PFSK-1 (cell line): ENCODE measurements around the gene BCAS1.

ENCODE experiments used
- FOXP2 ChIP-seq: optimal IDR thresholded peaks from 2 replicates; pipeline ENCODE3; 2011; ENCODE audit warnings: borderline replicate concordance, control low read depth, inconsistent platforms; ENCODE audit not compliant: insufficient read depth; ENCODE audit errors: extremely low read length, extremely low read depth
- POLR2AphosphoS5 ChIP-seq: IDR thresholded peaks from 2 replicates; pipeline ENCODE4 v1.6.1; 2012; ENCODE audit warnings: low read depth, mild to moderate bottlenecking, control low read depth, low read length, moderate library complexity
- SIN3A ChIP-seq: IDR thresholded peaks from 2 replicates; pipeline ENCODE4 v1.6.1; 2012; ENCODE audit warnings: mild to moderate bottlenecking, low read length, moderate library complexity, borderline replicate concordance; ENCODE audit not compliant: insufficient read depth
- TAF1 ChIP-seq: IDR thresholded peaks from 2 replicates; pipeline ENCODE4 v1.6.1; 2012; ENCODE audit warnings: low read length, control low read depth, borderline replicate concordance; ENCODE audit not compliant: insufficient read depth
- TF ChIP-seq, protein P1 (sequence below), 2 experiments: IDR thresholded peaks; 2 replicates each; pipeline versions ENCODE4 v1.6.1 to v1.8.0; 2011 to 2012; ENCODE audit warnings: low read depth in 2 of 2, low read length in 2 of 2, control low read depth in 1 of 2, inconsistent platforms in 1 of 2, mild to moderate bottlenecking in 1 of 2, moderate library complexity in 1 of 2; ENCODE audit not compliant: insufficient read depth in 1 of 2

BCAS1 gene

DNA sequence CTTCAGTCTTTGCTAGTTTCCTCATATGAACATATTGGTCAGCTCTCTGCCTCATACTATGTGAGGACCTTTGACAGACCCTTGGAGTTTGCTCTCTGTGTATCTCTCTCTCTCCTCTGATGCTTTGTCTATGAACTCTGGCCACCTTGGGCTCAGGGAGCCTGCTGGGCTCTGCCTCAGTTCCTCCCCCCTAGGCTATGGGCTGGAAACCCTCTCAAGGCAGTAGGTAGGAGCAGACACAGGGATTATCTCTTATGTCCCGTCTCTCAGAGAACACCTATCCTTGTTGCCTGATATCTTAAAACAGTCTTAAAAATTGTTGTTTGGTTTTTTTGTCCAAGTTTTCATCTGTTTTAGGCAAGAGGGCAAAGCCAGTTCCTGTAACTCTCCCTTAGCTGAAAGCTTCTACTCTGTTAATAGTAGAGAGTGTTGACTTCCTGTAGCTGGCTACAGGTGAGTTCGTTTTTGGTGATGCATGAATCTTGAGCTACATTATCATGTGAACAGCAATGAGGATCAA is 68.3 kb downstream of the BCAS1 start:
- no peak for TF ChIP-seq TAF1
- TF ChIP-seq FOXP2: no peak
- no peak for TF ChIP-seq POLR2AphosphoS5
- TF ChIP-seq, protein P1, sequence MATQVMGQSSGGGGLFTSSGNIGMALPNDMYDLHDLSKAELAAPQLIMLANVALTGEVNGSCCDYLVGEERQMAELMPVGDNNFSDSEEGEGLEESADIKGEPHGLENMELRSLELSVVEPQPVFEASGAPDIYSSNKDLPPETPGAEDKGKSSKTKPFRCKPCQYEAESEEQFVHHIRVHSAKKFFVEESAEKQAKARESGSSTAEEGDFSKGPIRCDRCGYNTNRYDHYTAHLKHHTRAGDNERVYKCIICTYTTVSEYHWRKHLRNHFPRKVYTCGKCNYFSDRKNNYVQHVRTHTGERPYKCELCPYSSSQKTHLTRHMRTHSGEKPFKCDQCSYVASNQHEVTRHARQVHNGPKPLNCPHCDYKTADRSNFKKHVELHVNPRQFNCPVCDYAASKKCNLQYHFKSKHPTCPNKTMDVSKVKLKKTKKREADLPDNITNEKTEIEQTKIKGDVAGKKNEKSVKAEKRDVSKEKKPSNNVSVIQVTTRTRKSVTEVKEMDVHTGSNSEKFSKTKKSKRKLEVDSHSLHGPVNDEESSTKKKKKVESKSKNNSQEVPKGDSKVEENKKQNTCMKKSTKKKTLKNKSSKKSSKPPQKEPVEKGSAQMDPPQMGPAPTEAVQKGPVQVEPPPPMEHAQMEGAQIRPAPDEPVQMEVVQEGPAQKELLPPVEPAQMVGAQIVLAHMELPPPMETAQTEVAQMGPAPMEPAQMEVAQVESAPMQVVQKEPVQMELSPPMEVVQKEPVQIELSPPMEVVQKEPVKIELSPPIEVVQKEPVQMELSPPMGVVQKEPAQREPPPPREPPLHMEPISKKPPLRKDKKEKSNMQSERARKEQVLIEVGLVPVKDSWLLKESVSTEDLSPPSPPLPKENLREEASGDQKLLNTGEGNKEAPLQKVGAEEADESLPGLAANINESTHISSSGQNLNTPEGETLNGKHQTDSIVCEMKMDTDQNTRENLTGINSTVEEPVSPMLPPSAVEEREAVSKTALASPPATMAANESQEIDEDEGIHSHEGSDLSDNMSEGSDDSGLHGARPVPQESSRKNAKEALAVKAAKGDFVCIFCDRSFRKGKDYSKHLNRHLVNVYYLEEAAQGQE (IDR thresholded peaks at IDR 0.05; ENCODE audit: insufficient read depth in 1 of 2, low read depth in 2 of 2, low read length in 2 of 2): no peak
- no peak for TF ChIP-seq SIN3A

DNA sequence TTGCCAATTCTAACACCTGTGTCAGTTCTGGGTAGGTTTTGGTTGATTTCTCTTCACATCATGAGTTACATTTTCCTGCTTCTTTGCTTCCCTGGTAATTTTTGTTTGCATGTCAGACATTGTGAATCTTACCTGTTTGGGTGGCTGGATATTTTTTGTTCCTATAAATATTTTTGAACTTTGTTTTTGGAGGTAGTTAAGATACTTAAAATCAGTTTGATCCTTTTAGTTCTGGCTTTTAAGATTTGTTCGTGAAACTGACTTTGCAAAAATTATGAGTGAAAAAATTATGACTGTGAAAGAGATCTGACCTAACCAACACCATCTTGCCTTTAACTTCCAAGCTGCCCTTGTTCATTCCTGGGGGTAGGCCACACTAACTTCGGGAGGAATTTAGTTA is 69.5 kb downstream of the BCAS1 start:
- no peak for TF ChIP-seq FOXP2
- no peak for TF ChIP-seq SIN3A
- TF ChIP-seq, protein P1 (IDR thresholded peaks at IDR 0.05; ENCODE audit: insufficient read depth in 1 of 2, low read depth in 2 of 2, low read length in 2 of 2): no peak
- TF ChIP-seq POLR2AphosphoS5: no peak
- no peak for TF ChIP-seq TAF1

DNA sequence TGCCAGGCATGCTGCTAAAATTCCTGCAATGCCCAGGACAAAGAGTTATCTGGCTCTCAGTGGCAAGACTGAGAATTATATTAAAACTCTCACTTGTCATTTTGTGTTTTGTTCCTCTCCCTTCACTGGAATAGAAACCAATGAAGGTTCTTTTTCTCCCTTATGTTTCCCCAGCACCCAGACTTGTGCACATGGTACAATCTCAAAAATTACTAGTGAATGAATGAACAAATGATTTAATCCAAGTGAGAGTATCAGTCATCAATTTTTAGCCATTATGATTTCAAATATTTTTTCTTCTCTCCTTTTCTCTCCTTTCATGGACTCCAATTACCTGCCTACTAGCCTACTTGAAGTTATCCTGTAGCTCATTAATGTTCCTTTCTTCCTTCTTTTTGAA is 70.1 kb downstream of the BCAS1 start:
- TF ChIP-seq FOXP2 (no peak), SIN3A (no peak)
- TF ChIP-seq, protein P1 (IDR thresholded peaks at IDR 0.05; ENCODE audit: insufficient read depth in 1 of 2, low read depth in 2 of 2, low read length in 2 of 2): no peak

DNA sequence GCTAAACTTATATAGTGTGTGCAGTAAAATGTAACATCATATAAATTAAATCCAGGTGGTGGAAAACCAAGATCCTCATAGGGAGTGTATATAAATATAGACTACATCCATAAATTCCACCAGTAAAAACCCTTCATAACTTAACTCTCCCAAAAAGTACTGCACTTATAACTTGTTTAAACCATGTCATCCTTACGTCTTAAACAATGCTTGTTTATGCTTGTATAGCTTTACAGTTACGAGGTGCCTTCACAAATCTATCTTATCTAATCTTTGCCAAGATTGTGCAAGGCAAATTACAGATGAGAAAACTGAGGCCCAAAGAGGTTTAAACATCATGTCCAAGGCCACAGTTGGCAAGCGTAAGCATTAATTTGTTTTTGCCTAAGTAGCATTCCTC is 71.3 kb downstream of the BCAS1 start:
- TF ChIP-seq SIN3A: no peak
- no peak for TF ChIP-seq TAF1
- TF ChIP-seq FOXP2: no peak
- no peak for TF ChIP-seq POLR2AphosphoS5
- TF ChIP-seq, protein P1 (IDR thresholded peaks at IDR 0.05; ENCODE audit: insufficient read depth in 1 of 2, low read depth in 2 of 2, low read length in 2 of 2): no peak
